GM20431 (cell line): ENCODE results near the gene PLD5.

Source experiments
- in situ Hi-C: fragments of 300-500 bp; cut with MseI, MboI; formaldehyde crosslinking; loops from one replicate; pipeline ENCODE4 v1.15.0; 2020; ENCODE audit warnings: low sequenced_read_pairs; ENCODE audit not compliant: unreplicated experiment

PLD5 gene

GRCh38 chr1:242524571-242525359 is at the start of gene PLD5:
Gene PLD5, minus strand, starts transcription at chr1:242524697.
- in situ Hi-C loops = no loop called here

- in situ Hi-C loops = no loop called here
Measured at GRCh38 chr1:242569867-242570266, 45.4 kb upstream of the PLD5 start.

GRCh38 chr1:242568666-242569065 is 44.2 kb upstream of the PLD5 start:
- in situ Hi-C loops = no loop called here

- in situ Hi-C loops = no loop called here
Measured at GRCh38 chr1:242567596-242567995, 43.1 kb upstream of the PLD5 start.

DNA sequence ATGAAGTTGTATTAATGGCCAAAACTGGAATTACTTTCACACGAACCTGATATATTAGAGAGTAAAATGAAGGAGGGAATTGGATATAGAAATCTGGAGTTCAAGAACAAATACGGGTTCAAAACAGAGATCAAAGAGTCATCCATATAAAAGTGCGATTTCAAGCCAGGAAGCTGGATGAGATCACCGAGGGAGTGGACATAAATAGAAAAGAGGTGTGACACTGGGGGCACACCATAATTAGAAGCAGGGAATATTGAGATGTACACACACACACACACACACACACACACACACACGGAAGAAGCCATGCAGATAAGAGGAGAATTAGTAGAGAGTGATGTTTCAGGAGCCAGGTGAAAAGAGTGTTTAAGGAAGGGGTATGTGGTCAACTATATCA is 32.3 kb upstream of the PLD5 start:
- in situ Hi-C loops = no loop called here

DNA sequence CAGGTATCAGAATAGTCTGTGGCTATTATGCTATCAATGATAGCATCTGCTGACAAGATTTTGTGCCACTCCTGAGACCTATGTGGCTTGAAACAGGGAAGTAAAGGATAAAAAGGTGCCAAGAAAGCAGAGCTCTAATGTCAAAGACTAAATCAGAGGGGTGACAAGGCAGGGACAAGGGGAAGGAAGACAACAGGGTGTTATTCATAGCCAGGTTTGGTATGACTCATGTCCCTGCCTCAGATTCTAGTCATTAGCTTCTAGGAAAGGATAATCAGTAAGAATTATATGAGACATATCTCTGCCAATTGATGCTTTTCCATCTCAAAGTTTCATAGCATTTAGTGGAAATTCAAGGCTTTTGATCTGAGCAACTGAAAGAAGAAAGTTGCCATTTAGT is 31.8 kb upstream of the PLD5 start:
- in situ Hi-C loops = no loop called here

DNA sequence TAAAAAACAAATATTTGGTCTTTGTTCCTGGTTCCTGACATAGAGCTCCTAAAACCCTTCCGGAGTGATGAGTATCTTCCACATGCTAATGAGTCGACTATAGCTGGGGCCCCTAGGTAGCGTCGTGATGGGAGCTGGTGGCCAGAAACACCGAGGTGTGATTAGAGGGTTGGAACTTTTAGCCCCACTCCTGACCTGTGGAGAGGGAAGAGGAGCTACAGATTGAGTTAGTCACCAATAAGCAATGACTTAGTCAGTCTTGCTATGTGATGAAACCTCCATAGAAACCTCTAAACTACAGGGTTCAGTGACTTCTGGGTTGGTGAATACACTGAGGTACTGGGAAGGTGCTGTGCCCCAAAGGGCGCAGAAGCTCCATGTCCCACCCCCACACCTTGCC is 30.1 kb upstream of the PLD5 start:
- in situ Hi-C loops = no loop called here

- in situ Hi-C loops = no loop called here
Measured at GRCh38 chr1:242546849-242547729, 22.6 kb upstream of the PLD5 start.

- in situ Hi-C loops = no loop called here
Measured at GRCh38 chr1:242546441-242546840, 21.9 kb upstream of the PLD5 start.

GRCh38 chr1:242544071-242544470 is 19.6 kb upstream of the PLD5 start:
- in situ Hi-C loops = no loop called here

DNA sequence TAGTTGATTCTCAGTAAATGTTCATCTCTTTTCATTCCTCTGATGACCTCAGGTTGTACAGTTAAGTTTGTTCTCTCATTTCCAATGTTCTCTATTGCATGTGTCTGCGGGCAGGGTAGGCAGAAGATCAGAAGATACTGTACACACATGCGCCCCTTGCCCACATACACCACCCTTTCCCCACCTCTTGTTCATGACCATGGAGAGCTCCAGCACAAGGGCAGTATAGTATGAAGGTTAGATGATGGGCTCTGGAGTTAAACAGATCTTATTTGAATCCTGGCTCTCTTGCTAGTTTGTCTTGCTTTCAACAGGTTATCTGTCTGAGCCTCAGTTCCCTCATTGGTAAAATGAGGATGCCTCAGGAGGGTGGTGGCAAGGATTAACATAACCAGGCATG is 17.8 kb upstream of the PLD5 start:
- in situ Hi-C loops = no loop called here

DNA sequence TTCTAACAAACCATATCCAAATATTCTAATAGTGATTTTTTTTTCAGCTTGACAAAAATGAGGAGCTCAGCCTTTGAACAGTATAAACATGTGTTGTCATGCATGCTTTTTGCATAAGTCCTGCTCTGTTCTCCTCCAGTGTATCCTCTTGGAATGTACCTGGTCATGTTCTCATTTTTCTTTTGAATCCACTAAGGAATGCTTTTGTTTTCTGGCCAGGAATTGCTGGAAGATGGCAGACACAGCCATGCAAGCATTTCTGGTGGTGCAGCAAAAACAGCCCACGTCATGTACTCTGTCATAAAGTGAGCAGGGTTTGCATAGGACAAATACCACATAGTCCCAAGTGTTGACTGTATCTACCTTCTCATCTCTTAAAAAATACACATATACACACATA is 11.5 kb upstream of the PLD5 start:
- in situ Hi-C loops = no loop called here

- in situ Hi-C loops = no loop called here
Measured at GRCh38 chr1:242534753-242535152, 10.3 kb upstream of the PLD5 start.

- in situ Hi-C loops = no loop called here
Measured at GRCh38 chr1:242530761-242531160, 6.3 kb upstream of the PLD5 start.

- in situ Hi-C loops = no loop called here
Measured at GRCh38 chr1:242525769-242526168, 1.3 kb upstream of the PLD5 start.

DNA sequence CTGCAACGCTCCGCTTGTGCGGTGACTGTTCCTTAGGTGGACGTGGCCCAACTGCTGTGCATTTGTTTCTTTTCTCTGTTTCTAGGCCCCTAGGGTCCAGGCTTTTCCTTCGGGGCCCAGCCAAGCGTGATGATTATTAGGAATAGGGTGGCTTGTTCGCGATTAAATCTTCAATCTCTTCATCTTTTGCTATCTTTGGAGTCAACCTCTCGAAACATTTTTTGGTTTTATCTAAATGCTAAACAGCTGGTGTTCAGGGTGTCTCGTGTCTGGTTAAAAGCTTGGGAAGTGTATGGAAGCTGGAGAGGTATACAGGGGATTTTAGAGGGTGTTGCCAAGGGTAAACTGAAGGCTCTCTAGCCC is 844 bp upstream of the PLD5 start:
- in situ Hi-C loops = no loop called here

- in situ Hi-C loops = no loop called here
Measured at GRCh38 chr1:242523719-242524570, 552 bp downstream of the PLD5 start.

- in situ Hi-C loops = no loop called here
Measured at GRCh38 chr1:242522996-242523718, 1.3 kb downstream of the PLD5 start.

- in situ Hi-C loops = no loop called here
Measured at GRCh38 chr1:242522304-242522945, 2.1 kb downstream of the PLD5 start.
